ENCODE data around the gene ARFGAP3. TPM values are rescaled to one million over a fixed set of nuclear protein-coding genes. Genes with fewer than 3 reads are reported as not detected.

ARFGAP3 gene, protein sequence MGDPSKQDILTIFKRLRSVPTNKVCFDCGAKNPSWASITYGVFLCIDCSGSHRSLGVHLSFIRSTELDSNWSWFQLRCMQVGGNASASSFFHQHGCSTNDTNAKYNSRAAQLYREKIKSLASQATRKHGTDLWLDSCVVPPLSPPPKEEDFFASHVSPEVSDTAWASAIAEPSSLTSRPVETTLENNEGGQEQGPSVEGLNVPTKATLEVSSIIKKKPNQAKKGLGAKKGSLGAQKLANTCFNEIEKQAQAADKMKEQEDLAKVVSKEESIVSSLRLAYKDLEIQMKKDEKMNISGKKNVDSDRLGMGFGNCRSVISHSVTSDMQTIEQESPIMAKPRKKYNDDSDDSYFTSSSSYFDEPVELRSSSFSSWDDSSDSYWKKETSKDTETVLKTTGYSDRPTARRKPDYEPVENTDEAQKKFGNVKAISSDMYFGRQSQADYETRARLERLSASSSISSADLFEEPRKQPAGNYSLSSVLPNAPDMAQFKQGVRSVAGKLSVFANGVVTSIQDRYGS
- total RNA-seq, result 74.6 and 97.8 TPM in 2 replicates

DNA sequence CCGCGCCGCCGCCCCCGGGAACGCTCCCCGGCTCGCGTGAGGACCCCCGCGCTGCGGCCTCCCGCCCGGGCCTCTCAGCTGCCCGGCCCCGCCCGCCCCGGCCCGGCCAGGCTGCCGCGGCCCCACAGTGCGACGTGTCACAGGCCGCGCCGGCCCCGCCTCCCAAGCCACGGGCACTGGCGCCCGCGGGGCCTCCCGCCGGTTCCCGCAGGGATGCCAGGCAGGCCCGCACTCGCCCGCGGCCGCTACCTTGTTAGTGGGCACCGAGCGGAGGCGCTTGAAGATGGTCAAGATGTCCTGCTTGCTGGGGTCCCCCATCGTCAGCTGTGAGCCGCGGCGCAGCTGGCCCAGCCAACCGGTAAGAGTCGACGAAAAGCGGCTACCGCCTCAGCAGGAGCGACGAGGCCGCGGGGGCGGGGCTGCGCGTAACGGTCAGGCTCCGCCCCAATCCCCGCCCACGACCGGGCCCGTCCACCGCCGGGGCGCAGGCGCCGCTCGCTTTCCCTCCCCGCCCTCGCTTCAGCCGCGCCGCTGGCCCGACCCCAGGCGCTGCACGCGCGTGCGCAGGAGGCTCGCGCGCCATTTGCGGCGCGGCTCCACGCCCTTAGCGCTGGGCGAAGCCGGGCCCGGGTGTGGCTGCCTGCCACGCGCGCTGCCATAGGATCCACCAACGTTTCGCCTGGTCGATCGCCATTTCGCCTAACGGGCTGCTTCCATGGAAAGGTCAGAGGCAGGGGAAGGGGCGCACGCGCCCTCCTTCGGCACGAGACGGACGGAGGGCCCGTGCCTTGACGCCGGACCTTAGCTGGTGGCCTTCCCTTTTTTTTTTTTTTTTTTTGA, at the start of gene ARFGAP3:
ARFGAP3 (minus strand) TSS at position 409 of the 840 bp plus-strand sequence; CDS start at position 318, 91 bp downstream.

Small RNA genes lying within 50 kb of the gene (small RNA-seq; reads per million reads assigned to genes)
- not detected for gene RF00019 (ENCODE audit: low replicate concordance)

Other genes starting within 250 kb of the ARFGAP3 start
- 27.8 and 30.2 TPM in 2 replicates for gene POLDIP3, start 242.4 kb downstream of the ARFGAP3 start, total RNA-seq
- 0.86 and 1.5 TPM in 2 replicates for gene ATP5MGL, start 216.7 kb downstream of the ARFGAP3 start, total RNA-seq
- gene CYB5R3, start 207.9 kb downstream of the ARFGAP3 start, total RNA-seq, result 97.1 and 127 TPM in 2 replicates
- gene A4GALT, start 136.4 kb downstream of the ARFGAP3 start, total RNA-seq, result 12.5 and 16.6 TPM in 2 replicates
- gene PACSIN2, start 157.9 kb upstream of the ARFGAP3 start, total RNA-seq, result 80.3 and 83.2 TPM in 2 replicates
- gene TTLL1, start 232.1 kb upstream of the ARFGAP3 start, total RNA-seq, result 5.3 and 12.0 TPM in 2 replicates